CD4-positive, alpha-beta T cell treated with Interleukin-10 for 1 hour (primary cell): Measurements from ENCODE around the gene CMTM2.

Source experiments
- DNase-seq: peaks from one replicate; pipeline ENCODE4 v3.0.0-alpha.2; 2020

Gene CMTM2

DNA sequence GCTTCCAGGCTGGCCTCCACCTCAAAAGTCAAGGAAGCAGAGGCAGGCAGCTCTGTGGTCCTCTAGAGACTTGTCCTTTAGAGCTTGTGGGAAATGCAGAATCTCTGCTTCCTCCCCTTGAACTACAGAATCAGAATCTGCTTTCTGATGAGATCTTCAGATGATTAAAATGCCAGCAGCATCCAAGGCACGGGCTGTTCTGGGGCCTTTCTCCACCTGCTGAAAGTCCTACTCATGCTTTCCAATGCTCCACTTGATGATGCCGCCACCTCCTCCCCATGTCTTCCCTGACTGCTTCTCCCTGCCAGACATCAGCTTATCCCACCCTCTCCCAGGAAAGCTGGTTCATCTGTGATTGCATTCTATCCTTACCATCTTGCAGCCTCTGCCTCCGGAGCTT lies 58.5 kb downstream of the CMTM2 start:
- DNase-seq: no peak
